GM12878 (cell line): ENCODE measurements around the gene MRPL54. TPM values are rescaled to one million over a fixed set of nuclear protein-coding genes. Genes with fewer than 3 reads are reported as not detected.
A peak's percentile ranks its signal among the peaks of the same experiment; 100 is the strongest.

Experiments used
- ATAC-seq: fragments of 200-7000 bp; cut with Tn5 transposase; 3 replicates; pipeline ENCODE4 v1.9.1; 2020; ENCODE audit warnings: mild to moderate bottlenecking, moderate library complexity
- BruUV-seq: library from RNA; stranded (reverse); fragments of 400-500 nt; replicated peaks from 2 replicates; lab custom pipeline; 2021; lab: Mats Ljungman, UMichigan
- CTCF ChIA-PET: fragments of 300-600 bp; sonication (Branson Sonifier 250); formaldehyde crosslinking; extraction: SDS; loops from one replicate; lab custom pipeline; 2021; ENCODE audit warnings: inconsistent platforms; lab: Yijun Ruan, JAX
- POLR2A ChIA-PET: fragments of 350-600 bp; formaldehyde crosslinking; extraction: SDS; loops from one replicate; lab custom pipeline; 2021; ENCODE audit warnings: inconsistent platforms; lab: Charles Lee
- RAD21 ChIA-PET: fragments of 300-600 bp; sonication (Branson Sonifier 250); formaldehyde crosslinking; loops from one replicate; lab custom pipeline; 2023; ENCODE audit warnings: antibody characterized with exemption; ENCODE audit not compliant: unreplicated experiment; lab: Charles Lee
- SMC1A ChIA-PET: fragments of 300-600 bp; sonication (Branson Sonifier 250); formaldehyde crosslinking; loops from one replicate; lab custom pipeline; 2023; ENCODE audit not compliant: unreplicated experiment, uncharacterized antibody; lab: Charles Lee
- DNase-seq: peaks from one replicate; pipeline ENCODE4 v3.0.0-alpha.2; 2011; ENCODE audit warnings: low read depth, low spot score
- FAIRE-seq: peaks from 3 replicates; lab custom pipeline; 2011; peaks lifted over from hg19 to GRCh38; lab: Jason Lieb, UNC
- H2AFZ ChIP-seq: 2 replicates; pipeline ENCODE4 v1.6.0; 2011; ENCODE audit warnings: low read depth, low read length, control low read depth; ENCODE audit not compliant: control insufficient read depth
- H3K27ac ChIP-seq: 2 replicates; pipeline ENCODE4 v1.5.1; 2011; ENCODE audit warnings: control low read depth; ENCODE audit not compliant: control insufficient read depth, insufficient read depth
- H3K27me3 ChIP-seq, 2 experiments: replicated peaks in 1 of 2; 2 replicates each; pipeline versions ENCODE4 v1.6.0 to v1.6.1; 2011; ENCODE audit warnings: low read length in 1 of 2; ENCODE audit not compliant: control insufficient read depth in 2 of 2, insufficient read depth in 2 of 2
- H3K36me3 ChIP-seq, 2 experiments: 2 replicates each; pipeline ENCODE4 v1.5.1; 2011; ENCODE audit warnings: low read length in 1 of 2; ENCODE audit not compliant: control insufficient read depth in 2 of 2, insufficient read depth in 2 of 2
- H3K4me1 ChIP-seq: 2 replicates; pipeline ENCODE4 v1.6.1; 2011; ENCODE audit warnings: mild to moderate bottlenecking, low read length, moderate library complexity, mixed read lengths; ENCODE audit not compliant: control insufficient read depth, insufficient read depth
- H3K4me2 ChIP-seq: 2 replicates; pipeline ENCODE4 v1.6.0; 2011; ENCODE audit warnings: control low read depth; ENCODE audit not compliant: control insufficient read depth, insufficient read depth
- H3K4me3 ChIP-seq: fragments of 200-600 bp; sonication (generic); 2 replicates; pipeline ENCODE4 v1.5.1; 2016
- H3K79me2 ChIP-seq: 2 replicates; pipeline ENCODE4 v1.6.0; 2011; ENCODE audit warnings: low read length; ENCODE audit not compliant: control insufficient read depth, insufficient read depth
- H3K9ac ChIP-seq: 2 replicates; pipeline ENCODE4 v1.8.0; 2011; ENCODE audit warnings: low read length, control low read depth, mixed read lengths; ENCODE audit not compliant: control insufficient read depth, insufficient read depth
- H3K9me3 ChIP-seq: replicated peaks from 3 replicates; pipeline ENCODE4 v1.5.1; 2011; ENCODE audit warnings: mild to moderate bottlenecking, low read length; ENCODE audit not compliant: control insufficient read depth, insufficient read depth
- H4K20me1 ChIP-seq: 2 replicates; pipeline ENCODE4 v1.6.0; 2011; ENCODE audit not compliant: control insufficient read depth, insufficient read depth
- BCL11A ChIP-seq: IDR thresholded peaks from 2 replicates; pipeline ENCODE4 v1.6.1; 2011; ENCODE audit warnings: low read depth, low read length
- BHLHE40 ChIP-seq, 2 experiments: fragments of 450-650 bp in 1 of 2; IDR thresholded peaks; 2 replicates each; pipeline ENCODE4 v1.6.1; 2011 to 2017; ENCODE audit warnings: low read depth in 2 of 2, borderline replicate concordance in 1 of 2, improper control_type of control experiment in 1 of 2, low read length in 1 of 2, mild to moderate bottlenecking in 1 of 2
- BMI1 ChIP-seq: fragments of 450-650 bp; IDR thresholded peaks from 2 replicates; pipeline ENCODE4 v1.6.1; 2016; ENCODE audit warnings: mild to moderate bottlenecking, moderate library complexity, borderline replicate concordance
- BRCA1 ChIP-seq: IDR thresholded peaks from 2 replicates; pipeline ENCODE4 v1.6.1; 2011; ENCODE audit warnings: low read depth, low read length, improper control_type of control experiment
- E4F1 ChIP-seq: fragments of 450-650 bp; IDR thresholded peaks from 2 replicates; pipeline ENCODE4 v1.6.1; 2018; ENCODE audit warnings: borderline replicate concordance, mild to moderate bottlenecking; ENCODE audit not compliant: partially characterized antibody
- EP300 ChIP-seq, 2 experiments: fragments of 150-350 bp in 1 of 2; IDR thresholded peaks; 2 replicates each; pipeline ENCODE4 v1.6.1; 2011 to 2012; ENCODE audit warnings: low read depth in 2 of 2, low read length in 2 of 2, borderline replicate concordance in 1 of 2, improper control_type of control experiment in 1 of 2, inconsistent platforms in 1 of 2; ENCODE audit not compliant: control insufficient read depth in 1 of 2
- FOXK2 ChIP-seq: fragments of 450-650 bp; IDR thresholded peaks from 2 replicates; pipeline ENCODE4 v1.6.1; 2017; ENCODE audit warnings: mild to moderate bottlenecking, moderate library complexity
- IKZF2 ChIP-seq, 2 experiments: fragments of 450-650 bp; IDR thresholded peaks; 2 replicates each; pipeline ENCODE4 v1.6.1; 2017; ENCODE audit warnings: mild to moderate bottlenecking in 2 of 2, moderate library complexity in 2 of 2
- JUNB ChIP-seq: IDR thresholded peaks from 2 replicates; pipeline ENCODE4 v1.6.1; 2016; ENCODE audit warnings: antibody characterized with exemption, mild to moderate bottlenecking
- KLF5 ChIP-seq: fragments of 450-650 bp; IDR thresholded peaks from 2 replicates; pipeline ENCODE4 v1.6.1; 2014; ENCODE audit warnings: mild to moderate bottlenecking; ENCODE audit not compliant: partially characterized antibody
- NBN ChIP-seq: fragments of 450-650 bp; IDR thresholded peaks from 2 replicates; pipeline ENCODE4 v1.6.1; 2016
- PML ChIP-seq: IDR thresholded peaks from 2 replicates; pipeline ENCODE4 v1.6.1; 2012; ENCODE audit warnings: low read length, inconsistent platforms
- RBBP5 ChIP-seq: fragments of 200-600 bp; sonication (generic); conservative IDR thresholded peaks from 2 replicates; pipeline ENCODE4 v1.6.1; 2016
- REST ChIP-seq: IDR thresholded peaks from 2 replicates; pipeline ENCODE4 v1.6.1; 2012; ENCODE audit warnings: mild to moderate bottlenecking, low read depth, low read length
- SIN3A ChIP-seq: IDR thresholded peaks from 2 replicates; pipeline ENCODE4 v1.6.1; 2012; ENCODE audit warnings: low read depth, low read length, improper control_type of control experiment
- STAT1 ChIP-seq: fragments of 450-650 bp; conservative IDR thresholded peaks from 2 replicates; pipeline ENCODE4 v1.6.1; 2014; ENCODE audit warnings: antibody characterized with exemption, mild to moderate bottlenecking
- WRNIP1 ChIP-seq: IDR thresholded peaks from 2 replicates; pipeline ENCODE4 v1.6.1; 2011; ENCODE audit warnings: low read depth, low read length, improper control_type of control experiment, borderline replicate concordance
- ZNF274 ChIP-seq: IDR thresholded peaks from one replicate; pipeline ENCODE4 v1.8.0; 2011; ENCODE audit not compliant: insufficient read length, insufficient read depth
- WGBS: methylation state at CpG from one replicate; pipeline ENCODE4 v1.1.6; 2016; ENCODE audit warnings: low lambda C conversion rate; ENCODE audit not compliant: insufficient replicate concordance, insufficient coverage; ENCODE audit errors: missing lambda C conversion rate; 5-methylcytosine and 5-hydroxymethylcytosine counted together
- in situ Hi-C: fragments of 300-500 bp; cut with MboI; formaldehyde crosslinking; loops from 9 replicates; pipeline ENCODE4 v1.14.3; 2018; ENCODE audit warnings: mixed read lengths
- intact Hi-C: fragments of 100-400 bp; cut with micrococcal nuclease; formaldehyde crosslinking; loops from one replicate; pipeline ENCODE4 v1.14.2; 2022; ENCODE audit not compliant: unreplicated experiment
- polyA plus RNA-seq, 11 experiments: library from polyadenylated mRNA; depleted of rRNA in 4 of 11; unstranded in 6 of 11; stranded (reverse) in 5 of 11; fragments of >200 nt; fragmentation: Nextera tagmentation in 4 of 11; fragmentation: Illumina TruSeq in 1 of 11; extraction: Ambion mirVana in 4 of 11; extraction: Trizol in 1 of 11; gene quantifications; 1 replicate in 1 of 11; 2 replicates in 10 of 11; pipeline versions ENCODE4 v1.2.1 to v1.2.3, GENCODE V29; 2011 to 2016; ENCODE audit warnings: inconsistent platforms in 2 of 11, missing spikeins in 2 of 11, low read depth in 1 of 11
- total RNA-seq, 4 experiments: library from RNA; depleted of rRNA in 3 of 4; stranded (reverse); fragments of >200 nt in 3 of 4; fragmentation: Illumina TruSeq in 1 of 4; extraction: Trizol in 1 of 4; gene quantifications; 2 replicates each; pipeline versions ENCODE4 v1.2.1 to v1.2.3, GENCODE V29; 2013 to 2021

MRPL54 gene
- total and polyA plus RNA-seq, 10 of the 15 experiments (the other 5 are each of a cell fraction or from before 2014, with no cell fraction given), result 3.1 to 98.7 (median 75.2) TPM

GRCh38 chr19:3761382-3762129, 926 bp upstream of the MRPL54 start, which contains the start of gene APBA3:
Gene APBA3, minus strand, starts transcription at chr19:3761692. Its CDS starts 1,428 bp downstream, at chr19:3760264.
- ChIA-PET SMC1A (interaction anchor here (1.0 to 1.4 kb wide), 5 partner anchors 51 to 348 kb away, joined by 3 to 5 read pairs (median 3); partner anchors contain the start of gene EEF2), CTCF (interaction anchor here (0.6 to 2.3 kb wide), 8 partner anchors 8 to 330 kb away, joined by 3 to 13 read pairs (median 6); partner anchors contain the start of gene EEF2), RAD21 (interaction anchor here (1.0 to 2.1 kb wide), 6 partner anchors 9 to 726 kb away, joined by 3 to 7 read pairs (median 4); no protein-coding TSS in a partner anchor), POLR2A (interaction anchor here (0.6 to 1.4 kb wide), 7 partner anchors 12 to 726 kb away, joined by 3 to 5 read pairs (median 4); partner anchors contain the start of gene MPND)
- intact Hi-C loops (no loop called here), in situ Hi-C loops (no loop called here)
- Histone ChIP-seq H3K36me3 (peaks cover 0 to under 1% of the 10 kb centered on the region in 2 experiments; a peak in 3 of 4 replicates), H3K9me3 (no peaks in the 10 kb centered on the region), H3K4me2 (peak within 1 kb of the TSS; percentile 85), H4K20me1 (no peaks in the 10 kb centered on the region), H3K27ac (peak within 1 kb of the TSS; percentile 100), H3K4me3 (peak within 1 kb of the TSS; percentile 91), H3K79me2 (peaks cover 25% of the 10 kb centered on the region), H3K4me1 (peaks cover 4% of the 10 kb centered on the region; the same call in 1 of the 2 replicates), H2AFZ (peak within 1 kb of the TSS; percentile 97), H3K27me3 (no peaks in the 10 kb centered on the region), H3K9ac (peak within 1 kb of the TSS; percentile 98)
- under 1% methylated on average over 45 of the region's 45 CpGs for WGBS
- DNase-seq, result peak; percentile 71
- peak; percentile 88 for FAIRE-seq
- peak; percentile 74 for ATAC-seq
- BruUV-seq, result no TSS peak
- TF ChIP-seq E4F1, result no peak
- TF ChIP-seq SIN3A, result no peak; the same call in 1 of the 2 replicates
- peak; percentile 75 to 77 for TF ChIP-seq IKZF2 (IDR thresholded peaks at IDR 0.05)
- TF ChIP-seq EP300 (IDR thresholded peaks at IDR 0.05; ENCODE audit: borderline replicate concordance in 1 of 2, control insufficient read depth in 1 of 2, low read depth in 2 of 2, low read length in 2 of 2), result no peak
- TF ChIP-seq JUNB, result no peak
- no peak for TF ChIP-seq ZNF274
- no peak for TF ChIP-seq KLF5
- no peak for TF ChIP-seq FOXK2
- no peak for TF ChIP-seq BRCA1
- no peak for TF ChIP-seq BCL11A
- TF ChIP-seq NBN, result peak; percentile 75
- TF ChIP-seq STAT1, result 0 out of 2 replicates have a peak, but pooled peaks have one; percentile 37
- no peak for TF ChIP-seq RBBP5
- peak; percentile 89; the same call in 1 of the 2 replicates for TF ChIP-seq WRNIP1
- TF ChIP-seq REST, result no peak
- TF ChIP-seq BHLHE40 (IDR thresholded peaks at IDR 0.05; ENCODE audit: borderline replicate concordance in 1 of 2, low read depth in 2 of 2, low read length in 1 of 2), result peak; percentile 6 to 51; a peak in 1 of 4 replicates
- no peak; the same call in 1 of the 2 replicates for TF ChIP-seq BMI1
- TF ChIP-seq PML, result 0 out of 2 replicates have a peak, but pooled peaks have one; percentile 61
